ENCODE data around the gene PJA2. TPM values are rescaled to one million over a fixed set of nuclear protein-coding genes. Genes with fewer than 3 reads are reported as not detected.

Gene PJA2
- total RNA-seq, 1 experiment from 2014 or later = 14.3 TPM

DNA sequence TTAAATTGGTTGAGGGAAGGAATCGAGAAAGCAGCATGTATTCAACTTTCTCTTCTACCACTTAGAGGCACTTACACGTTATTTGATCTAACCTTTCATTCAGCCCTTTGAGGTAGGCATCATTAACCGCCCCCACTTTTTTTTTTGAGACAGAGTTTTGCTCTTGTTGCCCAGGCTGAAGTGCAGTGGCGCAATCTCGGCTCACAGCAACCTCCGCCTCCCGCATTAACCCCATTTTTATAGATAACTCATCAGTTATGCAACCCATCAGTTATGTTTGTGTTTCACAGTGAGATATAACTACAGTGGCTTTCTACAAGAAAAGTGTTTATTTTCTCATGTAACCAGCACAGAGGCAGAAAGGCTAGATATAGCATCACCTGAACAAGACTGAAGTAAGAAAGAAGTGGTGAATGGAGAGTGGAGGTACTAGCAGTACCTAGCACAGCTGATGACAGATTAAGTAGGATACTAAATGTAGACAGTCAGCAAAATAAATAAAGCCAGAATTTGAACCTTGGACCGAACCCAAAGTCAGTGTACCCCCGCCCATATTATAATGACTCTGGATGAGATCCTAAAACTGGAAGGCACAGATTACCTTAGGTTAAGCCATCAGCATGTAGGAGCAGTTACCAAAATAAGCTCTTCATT is 91.2 kb downstream of the PJA2 start:
- Histone ChIP-seq H3K79me2 (ENCODE audit: low read length) (no peaks in the 10 kb centered on the region), H3F3A (ENCODE audit: low read length, unreplicated experiment) (no peaks in the 10 kb centered on the region), H3K9ac (ENCODE audit: low read length) (no peak overlapping the region), H3K36me3 (ENCODE audit: low read depth, low read length) (no peaks in the 10 kb centered on the region), H2AFZ (ENCODE audit: low read length) (no peak overlapping the region), H3K4me1 (ENCODE audit: insufficient read depth, low read length) (no peaks in the 10 kb centered on the region), H3K9me2 (replicated peaks; ENCODE audit: low read length) (no peaks in the 10 kb centered on the region), H3K27ac (ENCODE audit: low read length) (no peak overlapping the region), H4K20me1 (ENCODE audit: low read length) (no peaks in the 10 kb centered on the region), H3K27me3 (ENCODE audit: low read length) (no peaks in the 10 kb centered on the region), H3K9me3 (ENCODE audit: low read length) (no peaks in the 10 kb centered on the region), H3K4me3 (ENCODE audit: low read length) (no peak overlapping the region), H3K4me2 (ENCODE audit: low read length) (no peak overlapping the region)
- CTCF ChIA-PET = no interaction called here
- intact Hi-C loops (cut with micrococcal nuclease) = no loop called here
- BruUV-seq (replicated peaks) = no TSS peak
- DNase-seq (no peak), ATAC-seq (no peak)
- TF ChIP-seq, protein P1, sequence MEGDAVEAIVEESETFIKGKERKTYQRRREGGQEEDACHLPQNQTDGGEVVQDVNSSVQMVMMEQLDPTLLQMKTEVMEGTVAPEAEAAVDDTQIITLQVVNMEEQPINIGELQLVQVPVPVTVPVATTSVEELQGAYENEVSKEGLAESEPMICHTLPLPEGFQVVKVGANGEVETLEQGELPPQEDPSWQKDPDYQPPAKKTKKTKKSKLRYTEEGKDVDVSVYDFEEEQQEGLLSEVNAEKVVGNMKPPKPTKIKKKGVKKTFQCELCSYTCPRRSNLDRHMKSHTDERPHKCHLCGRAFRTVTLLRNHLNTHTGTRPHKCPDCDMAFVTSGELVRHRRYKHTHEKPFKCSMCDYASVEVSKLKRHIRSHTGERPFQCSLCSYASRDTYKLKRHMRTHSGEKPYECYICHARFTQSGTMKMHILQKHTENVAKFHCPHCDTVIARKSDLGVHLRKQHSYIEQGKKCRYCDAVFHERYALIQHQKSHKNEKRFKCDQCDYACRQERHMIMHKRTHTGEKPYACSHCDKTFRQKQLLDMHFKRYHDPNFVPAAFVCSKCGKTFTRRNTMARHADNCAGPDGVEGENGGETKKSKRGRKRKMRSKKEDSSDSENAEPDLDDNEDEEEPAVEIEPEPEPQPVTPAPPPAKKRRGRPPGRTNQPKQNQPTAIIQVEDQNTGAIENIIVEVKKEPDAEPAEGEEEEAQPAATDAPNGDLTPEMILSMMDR (conservative IDR thresholded peaks at IDR 0.05; ENCODE audit: low read depth, low read length) = no peak
- TF ChIP-seq EZH2 (IDR thresholded peaks at IDR 0.05; ENCODE audit: low read length, unreplicated experiment) = no peak
- TF ChIP-seq EZH2phosphoT487 (IDR thresholded peaks at IDR 0.05; ENCODE audit: borderline replicate concordance, low read length) = no peak
- POLR2A ChIA-PET (ENCODE audit: unreplicated experiment) = no interaction called here

GRCh38 chr5:109316634-109317033 is 93.1 kb downstream of the PJA2 start:
- peak; percentile 53 for ATAC-seq
- H3K4me1 ChIP-seq (ENCODE audit: insufficient read depth, low read length) = no peaks in the 10 kb centered on the region
- H3K9me2 ChIP-seq (replicated peaks; ENCODE audit: low read length) = no peaks in the 10 kb centered on the region
- H3K27me3 ChIP-seq (ENCODE audit: low read length) = no peaks in the 10 kb centered on the region
- no peak overlapping the region for H3K9ac ChIP-seq (ENCODE audit: low read length)
- no peaks in the 10 kb centered on the region for H3K79me2 ChIP-seq (ENCODE audit: low read length)
- no peak overlapping the region for H2AFZ ChIP-seq (ENCODE audit: low read length)
- CTCF ChIA-PET = no interaction called here
- no peaks in the 10 kb centered on the region for H3K9me3 ChIP-seq (ENCODE audit: low read length)
- no peaks in the 10 kb centered on the region for H4K20me1 ChIP-seq (ENCODE audit: low read length)
- no peak overlapping the region for H3K4me3 ChIP-seq (ENCODE audit: low read length)
- POLR2A ChIA-PET (ENCODE audit: unreplicated experiment) = no interaction called here
- peak; percentile 22 for DNase-seq
- intact Hi-C loops (cut with micrococcal nuclease) = no loop called here
- H3F3A ChIP-seq (ENCODE audit: low read length, unreplicated experiment) = no peaks in the 10 kb centered on the region
- no peak for TF ChIP-seq EZH2phosphoT487 (IDR thresholded peaks at IDR 0.05; ENCODE audit: borderline replicate concordance, low read length)
- TF ChIP-seq EZH2 (IDR thresholded peaks at IDR 0.05; ENCODE audit: low read length, unreplicated experiment) = no peak
- TF ChIP-seq, protein P1 (conservative IDR thresholded peaks at IDR 0.05; ENCODE audit: low read depth, low read length) = no peak
- no TSS peak for BruUV-seq (replicated peaks)
- no peak overlapping the region for H3K4me2 ChIP-seq (ENCODE audit: low read length)
- no peak overlapping the region for H3K27ac ChIP-seq (ENCODE audit: low read length)
- H3K36me3 ChIP-seq (ENCODE audit: low read depth, low read length) = no peaks in the 10 kb centered on the region

DNA sequence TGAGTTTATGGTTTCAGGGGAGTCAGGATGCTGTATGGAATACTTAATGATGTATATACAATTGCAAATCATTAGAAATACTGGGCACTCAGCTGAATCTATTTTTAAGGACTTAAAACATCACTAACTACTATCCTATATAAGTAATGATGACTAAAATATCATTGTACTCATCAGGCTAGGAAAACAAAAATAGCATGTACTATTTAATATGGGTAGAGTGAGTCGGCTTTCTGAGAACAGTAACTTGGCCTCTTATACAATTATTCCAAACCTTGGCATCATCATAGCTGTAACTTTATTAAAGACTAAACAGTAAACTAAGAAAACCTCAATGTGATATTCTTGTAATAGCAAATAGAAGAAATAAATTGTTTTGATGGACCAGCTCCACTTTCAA is 94.5 kb downstream of the PJA2 start:
- Histone ChIP-seq H3K9ac (ENCODE audit: low read length) (no peak overlapping the region), H3K36me3 (ENCODE audit: low read depth, low read length) (no peaks in the 10 kb centered on the region), H3K4me2 (ENCODE audit: low read length) (no peak overlapping the region), H3K27ac (ENCODE audit: low read length) (no peak overlapping the region), H3K4me3 (ENCODE audit: low read length) (no peak overlapping the region), H3K9me2 (replicated peaks; ENCODE audit: low read length) (no peaks in the 10 kb centered on the region), H3F3A (ENCODE audit: low read length, unreplicated experiment) (no peaks in the 10 kb centered on the region), H3K9me3 (ENCODE audit: low read length) (no peaks in the 10 kb centered on the region), H3K79me2 (ENCODE audit: low read length) (no peaks in the 10 kb centered on the region), H3K27me3 (ENCODE audit: low read length) (no peaks in the 10 kb centered on the region), H3K4me1 (ENCODE audit: insufficient read depth, low read length) (no peaks in the 10 kb centered on the region), H4K20me1 (ENCODE audit: low read length) (no peaks in the 10 kb centered on the region), H2AFZ (ENCODE audit: low read length) (no peak overlapping the region)
- TF ChIP-seq EZH2 (IDR thresholded peaks at IDR 0.05; ENCODE audit: low read length, unreplicated experiment) (no peak), EZH2phosphoT487 (IDR thresholded peaks at IDR 0.05; ENCODE audit: borderline replicate concordance, low read length) (no peak)
- TF ChIP-seq, protein P1 (conservative IDR thresholded peaks at IDR 0.05; ENCODE audit: low read depth, low read length) = no peak
- intact Hi-C loops (cut with micrococcal nuclease) = no loop called here
- ChIA-PET POLR2A (ENCODE audit: unreplicated experiment) (no interaction called here), CTCF (no interaction called here)
- no peak for ATAC-seq
- no TSS peak for BruUV-seq (replicated peaks)
- DNase-seq = no peak

Measured in PC-3 (cell line).